ENCODE measurements around the gene SH3GL2.

GRCh38 chr9:17578911-17579793 is at the start of gene SH3GL2:
- TF ChIP-seq CTCF (IDR thresholded peaks at IDR 0.05 in 8 of 11, conservative IDR thresholded peaks at IDR 0.05 in 3 of 11), result no peak
- TF ChIP-seq POLR2A (IDR thresholded peaks at IDR 0.05), result no peak
- TF ChIP-seq POLR2AphosphoS5 (IDR thresholded peaks at IDR 0.05), result no peak
